GM21529 (cell line): Measurements from ENCODE around the gene PAIP2.

Source experiments
- ATAC-seq: cut with Tn5 transposase; IDR thresholded peaks from one replicate; pipeline ENCODE4 v1.9.1; 2021; ENCODE audit not compliant: unreplicated experiment

PAIP2 gene

DNA sequence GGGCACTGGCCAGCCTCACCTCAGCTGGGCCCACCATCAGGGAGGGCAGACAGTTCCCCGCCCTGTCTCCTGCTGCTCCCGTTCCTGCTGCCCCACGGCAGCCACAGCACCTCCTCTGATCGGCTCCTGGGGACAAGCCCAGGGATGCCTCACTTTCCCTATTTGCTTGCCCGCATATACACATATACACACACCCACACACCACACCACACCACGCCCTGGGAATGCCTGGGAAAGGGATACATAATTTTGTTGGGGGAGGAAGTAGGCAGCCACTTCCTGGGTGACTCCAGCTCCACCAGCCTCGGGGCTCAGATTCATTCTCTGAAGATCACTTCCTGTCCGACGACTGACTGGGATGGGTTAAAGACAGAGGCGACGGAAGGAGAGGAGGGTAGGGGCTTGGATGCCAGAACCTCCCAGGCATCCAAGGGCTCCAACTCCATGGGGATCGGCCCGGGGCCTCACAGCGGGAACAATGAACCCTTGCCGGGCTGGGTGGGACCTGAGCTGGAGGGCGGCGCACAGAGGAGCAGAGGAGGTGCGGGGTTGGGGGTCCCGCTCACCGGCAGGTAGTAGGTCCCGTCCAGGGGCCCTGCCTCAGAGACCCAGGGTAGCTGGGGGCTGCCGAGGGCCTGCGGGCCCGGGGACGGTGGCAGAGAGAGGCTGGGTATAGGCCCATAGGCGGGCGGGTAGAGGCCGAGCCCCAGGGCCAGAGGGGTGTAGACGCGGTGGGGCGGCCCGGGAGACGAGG is 50.1 kb downstream of the PAIP2 start:
- no peak for ATAC-seq

DNA sequence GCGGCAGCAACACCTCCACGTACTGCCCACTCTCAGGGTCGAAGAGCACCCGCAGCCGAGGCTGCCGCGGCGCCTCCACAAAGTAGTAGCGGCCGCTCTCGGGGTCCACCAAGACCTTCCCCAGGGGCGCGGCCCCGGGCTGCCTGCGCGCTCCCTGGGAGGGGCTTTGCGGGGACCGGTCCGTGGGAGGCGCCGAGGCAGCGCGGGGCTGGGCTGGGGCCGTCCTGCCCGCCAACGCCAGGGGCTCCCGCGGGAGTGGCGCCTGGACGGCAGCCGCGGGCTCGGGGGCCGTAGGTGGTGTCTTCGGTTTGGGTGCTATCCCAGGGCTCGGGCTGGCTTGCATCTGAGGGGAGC is 50.6 kb downstream of the PAIP2 start:
- ATAC-seq = no peak

DNA sequence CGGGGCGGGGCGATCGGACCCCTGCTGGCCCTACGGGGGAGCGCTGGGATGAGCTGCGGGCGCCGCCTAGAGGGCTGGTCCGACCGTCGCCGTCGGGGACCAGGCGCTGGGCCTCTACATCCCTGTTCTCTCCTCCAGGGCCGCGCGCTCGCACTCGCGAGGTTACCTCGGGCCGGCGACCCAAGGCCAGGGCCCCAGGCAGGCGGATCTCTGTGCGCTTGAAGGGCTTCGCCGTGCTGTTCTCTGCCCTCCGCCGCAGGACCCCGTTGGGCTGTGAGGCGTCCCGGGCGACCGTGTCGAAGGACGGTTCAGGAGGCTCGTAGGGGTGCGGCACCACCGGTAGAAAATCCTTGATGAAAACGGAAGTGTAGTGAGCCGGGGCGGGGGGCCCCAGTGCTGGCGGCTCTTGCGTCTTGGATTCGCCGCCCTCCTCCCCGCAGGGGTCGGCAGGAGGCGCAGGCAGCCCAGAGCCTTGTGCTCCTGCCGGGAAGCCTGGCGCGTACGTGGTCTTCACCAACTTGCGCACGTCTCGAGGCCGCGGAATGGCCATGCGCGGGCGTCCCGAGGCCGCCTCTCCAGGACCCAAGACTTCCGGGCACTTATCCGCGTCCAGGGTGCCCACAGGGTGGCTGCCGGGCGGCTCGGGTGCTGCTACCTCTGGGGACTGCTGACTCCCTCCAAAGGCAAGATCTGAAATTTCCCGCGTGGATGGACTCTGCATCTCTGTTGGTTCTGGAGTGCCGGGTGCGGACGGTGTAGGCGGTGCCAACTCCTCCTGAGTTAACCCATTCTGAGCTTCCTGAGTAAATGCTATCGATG is 51.2 kb downstream of the PAIP2 start:
- ATAC-seq = peak; percentile 52

DNA sequence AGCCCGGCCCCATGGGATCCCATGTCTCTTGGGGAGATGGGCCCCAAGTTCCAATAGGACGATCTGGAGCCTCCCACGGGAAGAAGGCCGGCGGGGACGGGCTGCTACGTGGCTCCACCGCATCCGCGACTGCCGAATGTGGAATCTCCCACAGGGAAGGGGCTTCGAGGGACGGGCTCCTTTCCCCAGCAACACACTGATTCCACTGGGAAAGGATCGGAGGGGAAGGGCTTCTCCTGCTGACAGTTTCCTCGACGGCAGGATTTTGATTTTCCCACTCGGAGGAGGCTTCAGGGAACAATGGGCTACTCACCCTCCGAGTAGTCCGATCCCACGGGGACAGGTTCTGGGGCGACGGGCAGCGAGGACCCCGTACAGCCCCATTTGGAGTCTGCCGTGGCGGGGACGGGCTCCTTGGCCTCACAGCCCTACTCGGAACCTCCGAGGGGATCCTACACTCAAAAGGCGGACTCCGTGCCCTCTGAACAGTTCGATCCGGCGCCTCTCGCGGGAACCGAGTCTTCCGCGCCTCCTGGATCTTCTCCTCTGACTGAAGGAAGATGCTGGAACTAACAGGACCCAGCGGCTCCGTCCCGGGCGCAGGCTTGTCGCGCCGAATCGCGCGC is 52.0 kb downstream of the PAIP2 start:
- ATAC-seq = no peak

DNA sequence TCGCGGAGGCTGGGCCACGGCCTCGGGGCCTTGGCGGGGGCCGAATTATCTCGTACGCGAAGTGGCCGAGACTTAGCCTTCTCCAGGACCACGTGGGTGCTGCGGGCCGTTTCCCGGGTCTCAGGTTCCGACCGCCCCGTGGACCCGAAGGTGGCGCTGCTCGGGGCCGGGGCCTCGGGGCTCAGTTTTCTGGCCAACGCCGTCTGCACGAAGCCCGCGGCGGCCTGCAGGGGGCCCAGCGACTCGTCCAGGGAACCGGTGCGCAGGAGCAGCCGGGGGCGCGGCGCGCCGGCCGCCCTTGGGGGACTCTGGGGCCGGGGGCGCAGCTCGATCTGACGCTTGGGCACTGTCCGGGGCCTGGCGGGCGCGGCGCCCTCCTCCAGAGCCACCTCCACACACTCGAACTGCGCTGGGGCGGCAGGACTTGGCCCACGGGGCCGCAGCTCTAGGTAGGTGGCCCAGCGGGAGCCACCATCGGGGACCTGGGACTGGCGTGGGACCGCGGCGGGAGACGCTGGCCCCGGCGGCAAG is 52.5 kb downstream of the PAIP2 start:
- no peak for ATAC-seq

DNA sequence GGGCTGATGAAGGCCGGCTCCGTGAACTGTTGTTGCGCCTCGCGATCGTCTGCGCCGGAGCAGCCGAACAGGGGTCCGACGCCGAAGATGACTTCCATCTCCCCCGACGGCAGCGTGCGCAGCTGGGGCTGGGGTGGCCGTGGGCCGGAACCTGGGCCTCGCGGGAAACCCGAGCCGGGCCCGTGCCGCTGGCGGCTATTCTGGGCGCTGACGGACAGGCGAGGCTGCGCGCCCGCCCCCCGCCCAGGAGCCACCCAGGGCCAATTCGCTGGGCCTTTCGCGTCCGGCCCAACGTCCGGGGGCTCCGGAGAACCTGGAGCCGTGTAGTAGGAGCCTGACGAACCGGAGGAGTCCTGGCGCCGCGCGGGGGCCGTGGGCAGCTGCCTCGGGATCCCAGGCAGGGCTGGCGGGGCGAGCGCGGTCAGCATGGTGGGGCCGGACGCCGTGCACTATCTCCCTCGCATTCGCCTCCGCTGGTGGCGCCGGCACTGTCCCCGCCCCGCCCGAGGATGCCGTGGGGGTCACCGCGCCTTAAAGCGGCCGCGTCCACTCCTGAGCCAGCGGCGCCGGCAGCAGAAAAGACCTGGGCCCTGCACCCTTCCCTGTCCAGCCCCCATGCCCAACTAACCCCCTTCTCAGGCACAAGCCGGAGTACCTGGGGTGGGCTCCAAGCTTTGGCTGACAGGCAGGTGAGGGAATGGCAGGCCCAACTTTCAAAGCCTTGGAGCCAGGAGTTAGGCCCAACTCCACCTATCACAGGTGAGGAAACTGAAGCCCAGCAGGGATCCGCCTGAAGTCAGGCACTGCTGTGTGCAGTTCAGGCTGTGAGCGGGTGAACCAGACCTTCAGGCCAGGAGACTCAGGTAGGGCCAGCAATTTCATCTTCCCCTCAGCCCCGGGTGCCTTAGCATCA is 53.3 kb downstream of the PAIP2 start, which contains the start of gene PROB1:
Gene PROB1 (minus strand): TSS at position 451 of the 913 bp plus-strand sequence. CDS start 23 bp downstream, at position 428.
- ATAC-seq = no peak

DNA sequence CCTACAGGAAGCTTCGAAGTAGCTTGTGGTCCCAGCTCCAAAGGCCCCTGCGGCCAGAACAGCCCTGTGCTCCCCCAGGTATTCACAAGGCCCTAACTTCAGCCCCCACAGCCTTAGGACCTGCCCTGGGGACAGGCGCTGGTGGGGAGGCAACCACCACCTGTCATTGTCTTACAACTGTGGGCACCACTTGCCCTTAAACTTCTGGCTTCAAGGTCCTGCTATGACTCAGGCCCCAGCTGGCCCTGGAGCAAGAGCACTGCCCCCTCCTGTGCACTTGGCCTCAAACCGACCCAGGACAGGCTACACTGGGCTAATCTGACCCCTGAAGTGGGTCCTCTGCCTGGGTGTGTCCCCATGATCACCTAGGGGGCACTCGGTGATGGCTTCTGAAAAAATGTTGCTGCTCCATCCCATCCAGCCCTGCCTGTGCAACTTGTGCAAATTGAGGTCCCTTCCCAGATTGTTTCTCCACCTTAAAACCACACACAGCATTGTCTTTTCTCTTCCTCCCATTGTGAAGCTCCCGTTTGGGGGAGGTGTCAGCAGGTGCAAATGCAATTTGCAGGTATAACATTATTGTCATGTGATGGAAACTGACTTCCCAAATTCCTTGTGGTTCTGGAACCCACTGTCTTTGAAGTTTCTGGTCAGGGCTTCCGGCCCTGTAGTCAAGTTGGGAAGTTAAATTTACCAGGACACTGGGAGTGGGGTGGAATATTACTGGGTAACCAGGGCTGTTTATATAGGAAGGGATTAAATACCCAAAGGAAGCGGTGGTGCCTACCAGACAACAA is 54.4 kb downstream of the PAIP2 start:
- ATAC-seq = no peak

DNA sequence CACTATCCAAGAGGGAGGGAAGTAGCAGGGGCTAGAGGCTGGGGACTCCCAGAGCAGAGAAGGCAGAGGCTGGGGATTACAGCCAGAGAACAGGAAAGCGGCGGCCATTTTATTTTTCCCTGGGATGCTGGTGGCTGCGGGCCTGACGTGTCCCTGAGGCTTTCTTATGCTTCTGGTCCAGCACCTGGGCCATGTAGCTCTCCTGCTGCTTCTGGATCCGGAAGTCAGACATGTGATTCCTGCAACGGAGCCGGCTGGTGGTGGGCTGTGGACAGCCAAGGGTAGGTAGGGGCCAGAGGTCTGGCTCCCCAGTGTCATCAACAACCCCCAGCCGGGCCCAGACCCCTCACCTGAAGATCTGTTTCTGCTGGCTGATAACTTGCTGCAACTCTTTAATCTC is 55.0 kb downstream of the PAIP2 start:
- ATAC-seq = no peak

DNA sequence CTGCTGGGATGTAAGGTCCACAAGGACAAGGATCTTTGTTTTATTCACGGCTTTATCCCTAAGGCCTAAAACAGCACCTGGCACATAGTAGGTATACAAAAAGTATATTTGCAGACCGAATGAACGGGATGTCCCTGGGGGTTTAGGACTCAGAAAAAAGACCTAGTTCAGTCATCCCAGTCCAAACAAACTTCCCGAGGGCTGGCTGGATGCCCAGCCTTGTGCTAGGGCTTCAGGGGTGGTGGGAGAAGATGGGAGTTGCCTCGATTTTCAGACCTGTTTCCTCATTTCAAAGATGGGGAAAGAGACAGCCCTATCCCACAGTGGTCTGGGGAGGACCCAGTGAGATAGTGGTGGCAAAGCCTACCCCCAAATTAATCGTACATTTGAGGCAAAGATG is 56.3 kb downstream of the PAIP2 start:
- no peak for ATAC-seq

DNA sequence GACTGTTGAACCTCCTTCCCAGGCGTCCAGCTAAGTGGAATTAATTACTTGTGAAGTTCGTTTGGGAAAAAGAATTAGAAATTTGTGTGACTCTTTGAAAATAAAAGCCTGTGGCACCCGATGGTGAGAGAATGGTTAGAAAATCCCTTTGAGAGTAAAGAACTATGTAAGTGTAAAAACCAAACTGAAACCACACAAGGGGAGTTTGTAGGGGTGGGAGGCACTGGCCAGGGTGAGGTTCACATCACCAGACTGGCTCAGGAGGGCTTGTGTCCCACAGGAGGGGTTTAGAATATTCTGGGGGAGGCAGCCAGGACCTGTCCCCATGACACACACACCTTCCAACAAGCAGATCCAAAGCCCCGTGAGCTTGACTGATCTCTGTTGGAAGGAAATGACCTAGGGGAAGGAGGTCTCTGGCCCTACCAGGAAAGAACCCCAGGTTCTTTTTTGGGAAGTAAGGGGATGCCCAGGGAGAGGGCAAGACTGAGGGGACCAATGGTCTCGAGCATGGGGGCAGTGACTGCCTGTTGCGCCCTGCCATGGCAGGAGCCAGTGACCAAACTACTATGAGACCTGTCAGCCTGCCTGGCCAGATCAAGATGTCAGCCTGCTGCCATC is 58.0 kb downstream of the PAIP2 start:
- ATAC-seq = peak; percentile 24

DNA sequence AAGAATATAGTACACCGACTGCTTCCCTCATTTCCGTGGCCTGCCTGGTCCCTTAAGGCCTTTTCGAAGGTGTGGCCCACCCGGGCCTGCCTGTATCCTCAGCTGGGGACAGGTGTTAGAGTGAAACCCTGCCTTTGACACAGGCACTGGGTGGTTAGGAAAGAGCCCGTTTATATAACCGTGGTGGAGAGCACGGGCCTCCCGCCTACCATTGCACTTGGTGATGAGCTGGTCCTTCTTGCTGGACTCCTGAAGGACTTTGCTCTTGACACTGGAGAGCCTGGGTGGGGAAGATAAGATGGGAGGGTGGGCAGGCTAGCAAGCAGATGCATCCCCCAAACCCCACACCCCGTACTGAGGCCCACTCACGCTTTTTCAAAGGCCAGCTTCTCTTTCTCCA is 59.9 kb downstream of the PAIP2 start:
- no peak for ATAC-seq

DNA sequence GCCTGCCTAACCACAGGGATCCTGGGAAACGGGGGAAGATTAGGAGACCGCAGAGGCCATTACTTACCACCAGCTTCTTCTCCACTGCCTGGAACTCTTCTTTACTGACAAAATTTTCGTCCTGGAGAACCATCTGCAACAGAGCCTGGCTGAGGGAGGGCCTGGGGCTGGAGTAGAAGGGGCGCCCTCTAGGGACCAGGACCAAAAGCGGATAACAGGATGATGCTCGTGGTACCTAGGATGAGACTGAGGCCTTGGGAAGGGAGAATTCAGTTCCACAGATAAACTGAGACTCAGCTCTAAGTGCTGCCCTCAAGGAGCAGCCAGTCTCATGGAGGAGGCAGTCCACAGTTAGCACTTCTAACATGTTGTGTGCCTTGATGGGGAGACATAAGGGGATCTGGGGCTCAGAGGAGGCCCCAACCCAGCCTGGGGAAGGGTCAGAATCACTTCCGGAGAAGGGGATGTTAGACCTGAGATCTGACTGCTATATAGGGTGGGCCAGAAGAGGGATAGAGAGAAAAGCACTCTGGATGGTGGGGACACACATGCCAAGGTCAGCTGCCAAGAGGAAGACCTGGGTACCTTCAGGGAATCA is 61.0 kb downstream of the PAIP2 start:
- no peak for ATAC-seq

DNA sequence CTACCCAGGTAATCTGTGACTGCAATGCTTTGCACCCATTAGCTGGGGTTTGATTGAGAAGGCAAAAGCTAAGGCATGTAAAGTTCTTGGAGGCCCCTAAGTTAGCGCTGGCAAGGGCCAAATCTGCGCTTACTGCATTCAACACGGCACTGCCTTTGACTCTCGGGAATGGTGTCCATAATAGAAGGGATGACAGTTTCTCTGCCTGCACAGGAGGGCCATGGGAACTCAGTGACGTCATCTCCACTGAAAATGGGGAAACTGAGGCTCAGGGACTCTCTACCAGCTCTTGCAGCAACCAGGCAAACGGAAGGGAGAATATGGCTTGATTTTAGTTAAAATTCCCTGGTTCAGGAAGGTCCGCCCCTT is 61.7 kb downstream of the PAIP2 start:
- no peak for ATAC-seq

DNA sequence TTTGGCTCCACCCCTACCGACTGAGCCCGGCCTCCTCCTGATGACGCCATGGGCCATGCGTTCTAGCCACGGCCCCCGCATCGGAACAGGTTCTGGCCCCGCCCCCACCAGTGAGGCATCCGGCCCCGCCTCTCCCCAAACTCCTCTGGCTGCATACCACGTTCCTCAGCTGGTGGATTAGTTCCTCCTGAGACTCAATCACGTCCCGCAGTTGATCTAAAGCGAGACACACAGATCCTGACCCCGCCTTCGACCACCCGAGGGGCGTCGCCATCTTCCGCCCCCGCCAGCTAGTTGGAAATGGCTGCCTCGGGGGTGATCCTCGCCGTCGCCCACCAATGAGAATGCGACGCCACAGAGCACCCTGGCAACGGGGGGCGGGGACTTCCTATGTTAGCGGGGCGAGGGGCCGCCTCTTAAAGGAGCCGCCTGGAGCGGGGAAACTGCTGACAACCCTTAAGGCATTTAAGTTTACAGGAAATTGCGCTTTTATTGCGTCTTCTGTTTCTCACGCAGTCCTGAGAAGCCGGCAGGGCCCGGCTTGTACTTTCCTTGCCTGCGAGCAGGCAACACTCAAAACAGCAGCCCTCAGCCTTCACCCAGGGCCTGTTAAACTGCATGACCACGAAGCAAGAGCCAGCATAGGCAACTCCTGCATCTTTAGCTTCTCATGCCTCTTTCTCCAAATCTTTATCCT is 62.3 kb downstream of the PAIP2 start, which contains the start of gene SPATA24:
Gene SPATA24 (minus strand): TSS at position 303 of the 697 bp plus-strand sequence. CDS start 29 bp downstream, at position 274.
- peak; percentile 77 for ATAC-seq

DNA sequence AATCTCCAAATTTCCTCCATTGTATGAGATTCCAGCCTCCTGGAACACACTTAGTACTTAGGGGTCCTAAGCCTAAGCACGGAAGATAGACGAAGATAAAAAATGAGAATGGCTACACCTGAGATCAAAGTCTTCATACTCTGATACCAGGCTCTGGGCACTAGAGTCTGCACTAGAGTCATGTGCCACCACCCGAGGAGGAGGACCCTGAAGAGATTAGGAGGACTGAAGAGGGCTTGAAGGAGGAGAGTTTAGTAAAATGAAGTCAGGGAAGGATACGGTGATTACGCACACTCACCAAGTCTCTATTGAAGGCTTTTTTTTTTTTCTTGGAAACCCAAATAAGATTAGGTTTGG is 62.8 kb downstream of the PAIP2 start:
- no peak for ATAC-seq

DNA sequence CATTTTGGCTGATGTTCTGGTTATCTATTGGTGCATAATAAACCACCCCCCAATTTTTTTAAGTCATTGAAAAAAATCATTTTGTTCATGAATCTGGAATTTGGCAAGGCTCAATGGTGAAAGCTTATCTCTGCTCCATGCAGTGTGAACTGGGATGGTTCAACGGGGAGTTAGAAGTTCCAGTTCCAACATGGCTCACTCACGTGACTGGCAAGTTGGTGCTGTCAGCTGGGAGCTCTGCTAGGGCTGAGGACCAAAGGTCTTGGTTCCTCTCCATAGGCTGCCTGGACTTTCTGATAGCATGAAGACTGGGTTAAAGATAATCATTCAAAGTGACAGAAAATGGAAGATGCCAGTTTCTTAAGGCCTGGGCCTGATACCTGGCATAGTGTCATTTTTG is 65.3 kb downstream of the PAIP2 start:
- ATAC-seq = no peak

DNA sequence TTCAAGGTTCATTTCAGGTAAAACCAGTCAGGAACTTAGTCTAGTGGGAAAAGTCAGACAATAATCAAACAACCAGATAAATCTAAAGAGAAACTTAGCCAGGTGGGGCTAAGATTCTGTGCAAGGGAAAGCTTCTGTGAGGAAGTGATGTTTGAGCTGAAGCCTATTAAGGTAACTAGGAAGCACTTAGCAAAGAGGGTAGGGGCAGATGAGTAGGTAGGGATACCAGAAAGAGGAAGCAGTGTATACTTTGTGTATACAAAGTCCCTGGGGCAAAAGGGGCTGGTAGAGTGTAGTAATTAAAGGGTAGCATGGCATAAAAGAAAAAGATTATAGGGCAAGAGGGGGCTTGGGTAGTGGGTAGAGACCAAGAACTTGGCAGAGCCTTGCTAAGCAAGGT is 65.9 kb downstream of the PAIP2 start:
- no peak for ATAC-seq

DNA sequence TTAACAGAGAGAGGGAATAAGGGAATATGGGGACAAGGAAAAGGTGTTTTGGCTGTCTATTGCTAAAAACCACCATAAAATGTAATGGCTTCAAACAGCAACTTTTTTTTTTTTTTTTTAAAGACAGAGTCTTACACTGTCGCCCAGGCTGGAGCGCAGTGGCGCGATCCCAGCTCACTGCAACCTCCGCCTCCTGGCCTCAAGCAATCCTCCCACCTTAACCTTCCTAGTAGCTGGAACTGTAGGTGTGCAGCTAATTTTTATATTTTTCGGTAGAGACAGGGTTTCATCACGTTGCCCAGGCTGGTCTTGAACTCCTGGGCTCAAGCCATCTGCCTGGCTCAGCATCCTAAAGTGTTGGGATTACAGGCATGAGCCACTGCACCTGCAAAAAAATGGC is 66.5 kb downstream of the PAIP2 start:
- no peak for ATAC-seq
